ES-I3 (cell line): ENCODE measurements around the gene TNNT1.
"Not testable (repeated sequence)": the region's sequence is repeated elsewhere in the genome, so short reads cannot be mapped to it uniquely, and the experiment has no call there.

Source experiments
- H3K36me3 ChIP-seq: 2 replicates; pipeline ENCODE4 v1.6.1; 2013; ENCODE audit warnings: mild to moderate bottlenecking, low read length, control low read depth, moderate library complexity; ENCODE audit not compliant: insufficient read depth
- H3K4me1 ChIP-seq: 2 replicates; pipeline ENCODE4 v1.6.1; 2013; ENCODE audit warnings: mild to moderate bottlenecking, control low read depth, low read length; ENCODE audit not compliant: insufficient read depth
- H3K9ac ChIP-seq: 2 replicates; pipeline ENCODE4 v1.6.1; 2013; ENCODE audit warnings: low read depth, mild to moderate bottlenecking, low read length, moderate library complexity
- H3K9me3 ChIP-seq: 2 replicates; pipeline ENCODE4 v1.6.1; 2013; ENCODE audit warnings: mild to moderate bottlenecking, low read length, moderate library complexity; ENCODE audit not compliant: control insufficient read depth, insufficient read depth

Gene TNNT1

GRCh38 chr19:55174425-55175116 is 25.6 kb upstream of the TNNT1 start:
- Histone ChIP-seq H3K9ac (peak overlapping the region; percentile 45; the same call in 1 of the 2 replicates), H3K9me3 (no peaks in the 10 kb centered on the region), H3K4me1 (peaks cover 6% of the 10 kb centered on the region), H3K36me3 (no peaks in the 10 kb centered on the region)

GRCh38 chr19:55173714-55174409 is 24.9 kb upstream of the TNNT1 start:
- H3K36me3 ChIP-seq: no peaks in the 10 kb centered on the region
- peaks cover 6% of the 10 kb centered on the region for H3K4me1 ChIP-seq
- H3K9me3 ChIP-seq: no peaks in the 10 kb centered on the region
- peak overlapping the region; percentile 80 for H3K9ac ChIP-seq

- no peaks in the 10 kb centered on the region for H3K36me3 ChIP-seq
- H3K4me1 ChIP-seq: peaks cover 6% of the 10 kb centered on the region
- H3K9me3 ChIP-seq: no peaks in the 10 kb centered on the region
- H3K9ac ChIP-seq: peak overlapping the region; percentile 80
Observed at GRCh38 chr19:55173186-55173713, 24.2 kb upstream of the TNNT1 start.

GRCh38 chr19:55172741-55173140 is 23.7 kb upstream of the TNNT1 start:
- H3K4me1 ChIP-seq: peaks cover 6% of the 10 kb centered on the region
- H3K9ac ChIP-seq: peak overlapping the region; percentile 80; the same call in 1 of the 2 replicates
- no peaks in the 10 kb centered on the region for H3K36me3 ChIP-seq
- H3K9me3 ChIP-seq: no peaks in the 10 kb centered on the region

GRCh38 chr19:55172318-55172717 is 23.3 kb upstream of the TNNT1 start:
- peak overlapping the region; percentile 80; the same call in 1 of the 2 replicates for H3K9ac ChIP-seq
- not testable (repeated sequence) for H3K9me3 ChIP-seq, H3K4me1 ChIP-seq, H3K36me3 ChIP-seq

GRCh38 chr19:55171440-55171839 is 22.4 kb upstream of the TNNT1 start:
- Histone ChIP-seq H3K9me3 (no peaks in the 10 kb centered on the region), H3K36me3 (no peaks in the 10 kb centered on the region), H3K4me1 (peaks cover 5% of the 10 kb centered on the region), H3K9ac (no peak overlapping the region)

GRCh38 chr19:55169136-55169535 is 20.1 kb upstream of the TNNT1 start:
- H3K36me3 ChIP-seq: no peaks in the 10 kb centered on the region
- no peaks in the 10 kb centered on the region for H3K9me3 ChIP-seq
- H3K4me1 ChIP-seq: no peaks in the 10 kb centered on the region
- H3K9ac ChIP-seq: no peak overlapping the region

GRCh38 chr19:55166530-55167268 is 17.7 kb upstream of the TNNT1 start, which contains the start of gene DNAAF3:
Gene DNAAF3, minus strand, starts transcription at chr19:55166613. Its CDS starts 200 bp downstream, at chr19:55166413.
- Histone ChIP-seq H3K4me1 (no peaks in the 10 kb centered on the region), H3K9ac (peak within 1 kb of the TSS; percentile 55), H3K9me3 (no peaks in the 10 kb centered on the region), H3K36me3 (no peaks in the 10 kb centered on the region)

- Histone ChIP-seq H3K9me3 (no peaks in the 10 kb centered on the region), H3K36me3 (no peaks in the 10 kb centered on the region), H3K9ac (peak overlapping the region; percentile 40; the same call in 1 of the 2 replicates)
Observed at GRCh38 chr19:55165952-55166529, 17.0 kb upstream of the TNNT1 start.

GRCh38 chr19:55161571-55162322 is 12.7 kb upstream of the TNNT1 start:
- Histone ChIP-seq H3K9ac (peak overlapping the region; percentile 61; the same call in 1 of the 2 replicates), H3K9me3 (no peaks in the 10 kb centered on the region), H3K4me1 (peaks cover 17% of the 10 kb centered on the region; the same call in 1 of the 2 replicates), H3K36me3 (no peaks in the 10 kb centered on the region)

More at GRCh38 chr19:55165952-55166529, 17.0 kb upstream of the TNNT1 start:
- no peaks in the 10 kb centered on the region for H3K4me1 ChIP-seq

- Histone ChIP-seq H3K9ac (peak overlapping the region; percentile 61), H3K4me1 (peaks cover 17% of the 10 kb centered on the region; the same call in 1 of the 2 replicates), H3K9me3 (no peaks in the 10 kb centered on the region; the same call in 1 of the 2 replicates), H3K36me3 (no peaks in the 10 kb centered on the region)
Observed at GRCh38 chr19:55160986-55161365, 12.0 kb upstream of the TNNT1 start.

GRCh38 chr19:55160128-55160985 is 11.4 kb upstream of the TNNT1 start:
- no peak overlapping the region; the same call in 1 of the 2 replicates for H3K9ac ChIP-seq
- no peaks in the 10 kb centered on the region; the same call in 1 of the 2 replicates for H3K9me3 ChIP-seq
- H3K36me3 ChIP-seq: no peaks in the 10 kb centered on the region
- H3K4me1 ChIP-seq: peaks cover 17% of the 10 kb centered on the region; the same call in 1 of the 2 replicates
